Kidney (tissue), 14 donors: ENCODE data around the gene RANBP10. TPM values are rescaled to one million over a fixed set of nuclear protein-coding genes. Genes with fewer than 3 reads are reported as not detected.

Experiments used
- DNase-seq, 5 donors: peaks; one replicate each; pipeline ENCODE4 v3.0.0-alpha.2; 2013 to 2020
- FAIRE-seq: peaks from 2 replicates; lab custom pipeline; 2012; peaks lifted over from hg19 to GRCh38; lab: Jason Lieb, UNC
- H3K27ac ChIP-seq, 2 donors: one replicate each; pipeline ENCODE4 v1.7.0; 2013; ENCODE audit warnings: low read depth in 2 of 2, low read length in 2 of 2, inconsistent platforms in 1 of 2
- H3K27me3 ChIP-seq: one replicate; pipeline ENCODE4 v1.7.1; 2013; ENCODE audit warnings: low read length, inconsistent platforms; ENCODE audit not compliant: control insufficient read depth, insufficient read depth
- H3K36me3 ChIP-seq, 3 donors: one replicate each; pipeline versions ENCODE4 v1.7.0 to v1.7.1; 2013; ENCODE audit warnings: low read length in 3 of 3, control low read depth in 1 of 3, inconsistent platforms in 1 of 3; ENCODE audit not compliant: insufficient read depth in 3 of 3, control insufficient read depth in 2 of 3
- H3K4me1 ChIP-seq, 3 donors: one replicate each; pipeline versions ENCODE4 v1.7.0 to v1.7.1; 2013; ENCODE audit warnings: low read length in 3 of 3, inconsistent platforms in 1 of 3, low read depth in 1 of 3; ENCODE audit not compliant: control insufficient read depth in 2 of 3, insufficient read depth in 2 of 3
- H3K4me3 ChIP-seq, 3 donors: one replicate each; pipeline versions ENCODE4 v1.7.0 to v1.8.1; 2013; ENCODE audit warnings: low read length in 3 of 3, control low read depth in 1 of 3, inconsistent platforms in 1 of 3
- H3K9ac ChIP-seq, 3 donors: one replicate each; pipeline versions ENCODE4 v1.7.0 to v1.7.1; 2013; ENCODE audit warnings: low read length in 3 of 3, control low read depth in 1 of 3, inconsistent platforms in 1 of 3
- H3K9me3 ChIP-seq, 3 donors: one replicate each; pipeline versions ENCODE4 v1.7.0 to v1.7.1; 2013; ENCODE audit warnings: low read length in 3 of 3, control low read depth in 1 of 3, inconsistent platforms in 1 of 3; ENCODE audit not compliant: control insufficient read depth in 2 of 3, insufficient read depth in 1 of 3
- intact Hi-C: fragments of 100-400 bp; cut with DNase I; formaldehyde crosslinking; loops from one replicate; pipeline ENCODE4 v1.11.1; 2022
- polyA plus RNA-seq: library from polyadenylated mRNA; stranded (reverse); fragments of 350-450 nt; fragmentation: Illumina TruSeq; extraction: RNeasy Lipid Tissue Mini Kit (QIAGEN cat#74804); gene quantifications from one replicate; pipeline ENCODE4 v1.2.3, GENCODE V29; 2014; ENCODE audit warnings: low read depth, low replicate concordance; ENCODE audit not compliant: insufficient read depth
- total RNA-seq: library from RNA; stranded (reverse); fragmentation: NEBNext Ultra II Directional; extraction: Animal tissue kit (Norgen Biotek cat#: 25700); gene quantifications from one replicate; pipeline ENCODE4 v1.2.1, GENCODE V29; 2021
- TF ChIP-seq, protein P1 (sequence below): IDR thresholded peaks from 3 replicates; pipeline ENCODE4 v1.5.1; 2012; ENCODE audit warnings: mild to moderate bottlenecking, moderate library complexity, borderline replicate concordance; ENCODE audit not compliant: insufficient read depth; ENCODE audit errors: extremely low read depth
- donor health status: control.
- donor health status: control.
- donor health status: control.
- donor health status: control.
- donor health status: control.
- donor health status: DM: yes; HTN: yes; CAD: no.
- donor health status: Normal renal cell carcinoma (clear cell type).

The RANBP10 gene
- total and polyA plus RNA-seq, 2 donors from 2014 or later, result 7.0 to 22.3 TPM

DNA sequence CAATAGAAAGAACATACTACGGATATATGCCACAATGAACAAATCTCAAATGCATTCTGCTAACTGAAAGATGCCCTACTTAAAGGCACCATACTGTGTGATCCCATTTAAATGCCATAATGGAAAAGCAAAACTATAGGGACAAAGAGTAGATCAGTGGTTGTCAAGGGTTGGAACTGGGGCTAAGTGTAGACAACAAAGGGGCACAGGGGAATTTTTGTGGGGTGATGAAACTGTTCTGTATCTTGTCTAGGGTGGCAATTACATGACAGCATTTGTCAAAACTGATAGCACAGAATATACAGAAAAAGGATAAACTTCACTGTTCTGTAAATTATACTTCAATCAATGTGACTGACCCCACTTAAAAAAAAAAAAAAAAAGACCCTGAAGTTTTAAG lies 104.9 kb downstream of the RANBP10 start:
- TF ChIP-seq, protein P1, sequence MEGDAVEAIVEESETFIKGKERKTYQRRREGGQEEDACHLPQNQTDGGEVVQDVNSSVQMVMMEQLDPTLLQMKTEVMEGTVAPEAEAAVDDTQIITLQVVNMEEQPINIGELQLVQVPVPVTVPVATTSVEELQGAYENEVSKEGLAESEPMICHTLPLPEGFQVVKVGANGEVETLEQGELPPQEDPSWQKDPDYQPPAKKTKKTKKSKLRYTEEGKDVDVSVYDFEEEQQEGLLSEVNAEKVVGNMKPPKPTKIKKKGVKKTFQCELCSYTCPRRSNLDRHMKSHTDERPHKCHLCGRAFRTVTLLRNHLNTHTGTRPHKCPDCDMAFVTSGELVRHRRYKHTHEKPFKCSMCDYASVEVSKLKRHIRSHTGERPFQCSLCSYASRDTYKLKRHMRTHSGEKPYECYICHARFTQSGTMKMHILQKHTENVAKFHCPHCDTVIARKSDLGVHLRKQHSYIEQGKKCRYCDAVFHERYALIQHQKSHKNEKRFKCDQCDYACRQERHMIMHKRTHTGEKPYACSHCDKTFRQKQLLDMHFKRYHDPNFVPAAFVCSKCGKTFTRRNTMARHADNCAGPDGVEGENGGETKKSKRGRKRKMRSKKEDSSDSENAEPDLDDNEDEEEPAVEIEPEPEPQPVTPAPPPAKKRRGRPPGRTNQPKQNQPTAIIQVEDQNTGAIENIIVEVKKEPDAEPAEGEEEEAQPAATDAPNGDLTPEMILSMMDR, result no peak
- Histone ChIP-seq H3K9me3 (no peaks in the 10 kb centered on the region), H3K9ac (no peak overlapping the region), H3K36me3 (peaks cover 0 to 4% (median 0%) of the 10 kb centered on the region in 3 donors), H3K27ac (no peak overlapping the region), H3K27me3 (no peaks in the 10 kb centered on the region), H3K4me3 (no peak overlapping the region), H3K4me1 (peaks cover 0 to 4% (median 3%) of the 10 kb centered on the region in 3 donors)
- DNase-seq, result no peak
- FAIRE-seq, result no peak
- intact Hi-C loops, result no loop called here

DNA sequence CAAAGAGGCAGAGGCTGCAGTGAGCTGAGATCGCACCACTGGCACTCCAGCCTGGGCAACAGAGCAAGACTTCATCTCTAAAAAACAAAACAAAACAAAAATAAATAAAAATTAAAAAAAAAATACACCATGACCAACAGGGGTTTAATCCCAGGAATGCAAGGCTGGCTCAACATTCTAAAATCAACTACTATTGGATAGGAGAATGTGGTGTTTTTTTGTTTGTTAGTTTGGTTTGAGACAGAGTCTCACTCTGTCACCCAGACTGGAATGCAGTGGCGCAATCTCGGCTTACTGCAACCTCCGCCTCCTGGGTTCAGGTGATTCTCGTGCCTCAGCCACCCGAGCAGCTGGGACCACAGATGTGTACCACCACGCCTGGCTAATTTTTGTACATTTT lies 107.1 kb downstream of the RANBP10 start:
- no peaks in the 10 kb centered on the region for H3K9me3 ChIP-seq
- no peaks in the 10 kb centered on the region for H3K27me3 ChIP-seq
- H3K36me3 ChIP-seq, result peaks cover 0 to 4% (median 0%) of the 10 kb centered on the region in 3 donors
- no peak overlapping the region for H3K9ac ChIP-seq
- FAIRE-seq, result no peak
- no peak for DNase-seq
- peaks cover 0 to 4% (median 3%) of the 10 kb centered on the region in 3 donors for H3K4me1 ChIP-seq
- H3K4me3 ChIP-seq, result no peak overlapping the region
- no peak overlapping the region for H3K27ac ChIP-seq
- intact Hi-C loops, result no loop called here
- TF ChIP-seq, protein P1, result no peak

DNA sequence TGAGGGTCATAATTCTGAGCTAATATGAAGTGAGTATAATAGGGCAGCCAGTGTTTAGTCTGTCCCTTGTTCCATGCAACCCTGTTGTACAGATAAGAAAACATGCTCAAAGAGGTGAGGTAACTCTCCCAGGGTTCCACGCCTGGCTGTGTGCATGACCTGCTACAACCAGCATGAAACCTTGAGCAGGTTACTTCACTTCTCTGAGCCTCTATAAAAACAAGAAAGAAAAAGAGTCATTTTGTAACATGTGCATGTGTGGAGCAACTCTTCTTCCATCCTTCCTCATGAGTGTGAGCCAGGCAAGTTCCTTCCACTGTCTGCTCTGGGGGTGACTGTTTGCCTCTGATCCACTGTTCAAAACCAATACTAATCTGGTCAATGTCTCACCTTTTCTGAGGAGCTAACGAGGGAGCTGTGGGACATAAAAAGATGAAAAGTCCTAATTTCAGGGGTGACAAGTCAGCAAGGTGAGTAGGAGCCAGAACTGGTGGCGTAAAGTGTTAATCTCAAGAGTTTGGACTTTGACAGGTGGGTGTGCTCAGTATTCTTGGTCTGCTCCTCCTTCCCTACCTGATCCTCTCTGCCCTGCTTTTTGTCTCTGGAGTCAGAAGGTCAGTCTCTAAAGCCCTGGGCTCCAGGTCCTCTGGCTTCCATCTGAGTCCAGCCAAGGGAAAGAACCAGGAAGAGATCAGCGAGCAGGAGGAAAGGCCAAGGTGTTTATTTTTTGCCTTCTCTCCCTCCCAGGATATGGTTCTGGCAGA lies 108.8 kb downstream of the RANBP10 start:
- peaks cover 0 to 4% (median 0%) of the 10 kb centered on the region in 3 donors for H3K36me3 ChIP-seq
- no peaks in the 10 kb centered on the region for H3K27me3 ChIP-seq
- H3K4me1 ChIP-seq, result peaks cover 0 to 4% (median 3%) of the 10 kb centered on the region in 3 donors
- DNase-seq (no peak), FAIRE-seq (no peak)
- H3K27ac ChIP-seq, result no peak overlapping the region
- no peak overlapping the region for H3K4me3 ChIP-seq
- H3K9me3 ChIP-seq, result no peaks in the 10 kb centered on the region
- TF ChIP-seq, protein P1, result no peak
- intact Hi-C loops, result no loop called here
- H3K9ac ChIP-seq, result no peak overlapping the region
